ENCODE measurements around the gene PLEK2.
"Not testable (repeated sequence)": the region's sequence is repeated elsewhere in the genome, so short reads cannot be mapped to it uniquely, and the experiment has no call there.

The PLEK2 gene

GRCh38 chr14:67357186-67357968 is 54.6 kb downstream of the PLEK2 start:
- DNase-seq, result no peak

GRCh38 chr14:67352055-67352454 is 59.9 kb downstream of the PLEK2 start:
- DNase-seq, result no peak

GRCh38 chr14:67345583-67345982 is 66.4 kb downstream of the PLEK2 start:
- DNase-seq, result no peak

- no peak for DNase-seq
These were observed 68.2 kb downstream of the PLEK2 start for GRCh38 chr14:67343601-67344230.

- DNase-seq, result not testable (repeated sequence)
These were observed 70.7 kb downstream of the PLEK2 start for GRCh38 chr14:67341231-67341630.

All from SHP77 (cell line).